HG03439 (cell line): ENCODE measurements around the gene SUDS3.

Source experiments
- ATAC-seq: cut with Tn5 transposase; IDR thresholded peaks from one replicate; pipeline ENCODE4 v1.9.1; 2021; ENCODE audit warnings: mild to moderate bottlenecking, moderate library complexity; ENCODE audit not compliant: unreplicated experiment

The SUDS3 gene

GRCh38 chr12:118436986-118437385 lies 60.6 kb downstream of the SUDS3 start:
- ATAC-seq = no peak

GRCh38 chr12:118439068-118439467 lies 62.7 kb downstream of the SUDS3 start:
- no peak for ATAC-seq

GRCh38 chr12:118446247-118446646 lies 69.9 kb downstream of the SUDS3 start:
- no peak for ATAC-seq

- no peak for ATAC-seq
Observed at GRCh38 chr12:118447181-118447580, 70.8 kb downstream of the SUDS3 start.

- ATAC-seq = no peak
Observed at GRCh38 chr12:118448341-118448740, 72.0 kb downstream of the SUDS3 start.

- ATAC-seq = no peak
Observed at GRCh38 chr12:118455327-118455726, 79.0 kb downstream of the SUDS3 start.

- ATAC-seq = no peak
Observed at GRCh38 chr12:118456741-118457140, 80.4 kb downstream of the SUDS3 start.

- ATAC-seq = no peak
Observed at GRCh38 chr12:118459110-118459509, 82.8 kb downstream of the SUDS3 start.

- no peak for ATAC-seq
Observed at GRCh38 chr12:118463677-118464076, 87.3 kb downstream of the SUDS3 start.

GRCh38 chr12:118465706-118466105 lies 89.4 kb downstream of the SUDS3 start:
- ATAC-seq = no peak
